ENCODE results near the gene GRIA4. TPM values are rescaled to one million over a fixed set of nuclear protein-coding genes. Genes with fewer than 3 reads are reported as not detected.
A peak's percentile ranks its signal among the peaks of the same experiment; 100 is the strongest.

Gene GRIA4
- total and polyA plus RNA-seq, 11 donors = 0.45 TPM; not detected in 10

GRCh38 chr11:106022795-106023275, 413.0 kb downstream of the GRIA4 start:
- H3K36me3 ChIP-seq = no peaks in the 10 kb centered on the region
- TF ChIP-seq CTCF (IDR thresholded peaks at IDR 0.05) = no peak
- TF ChIP-seq POLR2A (IDR thresholded peaks at IDR 0.05) = no peak
- DNase-seq (no peak), ATAC-seq (peak in 2 of 4 donors; percentile 0)
- H3K9me3 ChIP-seq = no peaks in the 10 kb centered on the region
- WGBS, 4 donors = 85 to 94% (median 90%) methylated on average over 7 of the region's 7 CpGs
- intact Hi-C loops (cut with DNase I) = loop anchor here in 8 of 10 donors (1.0 to 5.0 kb wide), 4 partner anchors 44 to 54 kb away; partner anchors contain the start of genes AASDHPPT (in 7 of the 8) and KBTBD3 (in 7 of the 8)
- peak overlapping the region; percentile 53 to 90 (median 83) for H3K27ac ChIP-seq
- peak overlapping the region in 11 of 12 donors; percentile 66 to 96 (median 80) for H3K4me3 ChIP-seq
- peaks cover 0 to 41% (median 27%) of the 10 kb centered on the region in 12 donors for H3K4me1 ChIP-seq
- H3K27me3 ChIP-seq = no peaks in the 10 kb centered on the region

- H3K36me3 ChIP-seq = no peaks in the 10 kb centered on the region
- TF ChIP-seq CTCF (IDR thresholded peaks at IDR 0.05) = no peak
- TF ChIP-seq POLR2A (IDR thresholded peaks at IDR 0.05) = no peak
- ATAC-seq = no peak
- DNase-seq = no peak
- no peak overlapping the region for H3K27ac ChIP-seq
- no peaks in the 10 kb centered on the region for H3K4me1 ChIP-seq
- H3K4me3 ChIP-seq = no peak overlapping the region
- WGBS, 4 donors = 72 to 81% (median 77%) methylated on average over 4 of the region's 4 CpGs
- intact Hi-C loops (cut with DNase I) = no loop called here
- no peaks in the 10 kb centered on the region for H3K9me3 ChIP-seq
- H3K27me3 ChIP-seq = peaks cover 0 to 3% (median 0%) of the 10 kb centered on the region in 9 donors
These were observed 420.7 kb downstream of the GRIA4 start for GRCh38 chr11:106030609-106031008.

- TF ChIP-seq CTCF (IDR thresholded peaks at IDR 0.05) = no peak
- TF ChIP-seq POLR2A (IDR thresholded peaks at IDR 0.05) = no peak
- Histone ChIP-seq H3K4me1 (no peaks in the 10 kb centered on the region), H3K27ac (no peak overlapping the region), H3K36me3 (no peaks in the 10 kb centered on the region), H3K4me3 (no peak overlapping the region), H3K27me3 (peaks cover 0 to 3% (median 0%) of the 10 kb centered on the region in 9 donors), H3K9me3 (no peaks in the 10 kb centered on the region)
- intact Hi-C loops (cut with DNase I) = no loop called here
- WGBS, 4 donors = 52 to 68% (median 60%) methylated on average over 2 of the region's 2 CpGs
- DNase-seq (no peak), ATAC-seq (no peak)
These were observed 421.4 kb downstream of the GRIA4 start for GRCh38 chr11:106031202-106031810.

All from heart left ventricle (tissue), 16 donors.